ENCODE data around the gene CHD2.

DNA sequence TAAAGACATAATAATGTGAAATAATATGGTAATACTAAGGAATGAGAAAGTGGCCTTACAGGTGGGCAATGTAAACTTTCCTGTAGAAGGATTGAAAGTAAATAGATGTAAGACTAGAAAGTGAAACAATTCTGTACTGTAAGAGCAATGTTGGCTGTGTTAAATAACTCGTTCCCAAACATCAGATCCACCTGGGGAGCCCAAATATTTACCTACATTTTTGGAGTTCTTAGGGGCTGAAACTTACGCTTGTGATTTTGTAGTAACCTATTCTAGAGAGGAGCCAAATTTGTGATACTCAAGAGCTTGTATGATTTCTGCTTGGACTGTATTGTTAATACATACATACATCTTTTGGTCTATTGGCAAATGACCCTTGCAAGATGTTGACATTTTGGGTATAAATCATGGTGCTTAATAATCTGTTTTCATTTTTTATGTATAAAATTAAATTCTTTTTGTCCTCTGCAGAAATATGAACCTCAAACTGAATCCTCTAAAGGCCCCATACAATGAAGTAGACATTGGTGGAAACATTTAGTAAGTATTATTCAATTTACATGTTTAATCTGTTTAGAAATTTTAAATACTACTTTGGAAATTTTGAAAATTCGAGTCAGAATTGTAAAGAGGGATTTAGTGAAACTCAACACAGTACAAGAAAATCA lies 8.5 kb upstream of the CHD2 start:
- TF ChIP-seq, protein P1, sequence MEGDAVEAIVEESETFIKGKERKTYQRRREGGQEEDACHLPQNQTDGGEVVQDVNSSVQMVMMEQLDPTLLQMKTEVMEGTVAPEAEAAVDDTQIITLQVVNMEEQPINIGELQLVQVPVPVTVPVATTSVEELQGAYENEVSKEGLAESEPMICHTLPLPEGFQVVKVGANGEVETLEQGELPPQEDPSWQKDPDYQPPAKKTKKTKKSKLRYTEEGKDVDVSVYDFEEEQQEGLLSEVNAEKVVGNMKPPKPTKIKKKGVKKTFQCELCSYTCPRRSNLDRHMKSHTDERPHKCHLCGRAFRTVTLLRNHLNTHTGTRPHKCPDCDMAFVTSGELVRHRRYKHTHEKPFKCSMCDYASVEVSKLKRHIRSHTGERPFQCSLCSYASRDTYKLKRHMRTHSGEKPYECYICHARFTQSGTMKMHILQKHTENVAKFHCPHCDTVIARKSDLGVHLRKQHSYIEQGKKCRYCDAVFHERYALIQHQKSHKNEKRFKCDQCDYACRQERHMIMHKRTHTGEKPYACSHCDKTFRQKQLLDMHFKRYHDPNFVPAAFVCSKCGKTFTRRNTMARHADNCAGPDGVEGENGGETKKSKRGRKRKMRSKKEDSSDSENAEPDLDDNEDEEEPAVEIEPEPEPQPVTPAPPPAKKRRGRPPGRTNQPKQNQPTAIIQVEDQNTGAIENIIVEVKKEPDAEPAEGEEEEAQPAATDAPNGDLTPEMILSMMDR (conservative IDR thresholded peaks at IDR 0.05; ENCODE audit: low read length) = no peak
- TF ChIP-seq EZH2phosphoT487 (IDR thresholded peaks at IDR 0.05; ENCODE audit: borderline replicate concordance) = no peak

All from Loucy (cell line).